Transverse colon (tissue), 4 donors: ENCODE results near the gene TRIOBP. TPM values are rescaled to one million over a fixed set of nuclear protein-coding genes. Genes with fewer than 3 reads are reported as not detected.

Experiments
- DNase-seq: peaks from one replicate; pipeline ENCODE4 v3.0.0-alpha.2; 2019
- H3K27ac ChIP-seq, 4 donors: fragments of 200-600 bp; sonication (generic); 2 replicates each; pipeline ENCODE4 v1.5.1; 2016 to 2018; ENCODE audit warnings: inconsistent platforms in 4 of 4
- H3K27me3 ChIP-seq: fragments of 200-600 bp; sonication (generic); 2 replicates; pipeline ENCODE4 v1.5.1; 2017; ENCODE audit warnings: inconsistent platforms
- H3K36me3 ChIP-seq, 4 donors: fragments of 200-600 bp; sonication (generic); 2 replicates each; pipeline ENCODE4 v1.5.1; 2017 to 2019; ENCODE audit warnings: inconsistent platforms in 4 of 4
- H3K4me1 ChIP-seq, 4 donors: fragments of 200-600 bp; sonication (generic); 2 replicates each; pipeline ENCODE4 v1.5.1; 2017 to 2020; ENCODE audit warnings: inconsistent platforms in 4 of 4
- H3K4me3 ChIP-seq, 4 donors: fragments of 200-600 bp; sonication (generic); 1 replicate in 1 of 4; 2 replicates in 3 of 4; pipeline versions ENCODE4 v1.5.1 to v1.6.1; 2017 to 2019; ENCODE audit warnings: inconsistent platforms in 4 of 4
- H3K9me3 ChIP-seq, 2 donors: fragments of 200-600 bp; sonication (generic); 2 replicates each; pipeline ENCODE4 v1.5.1; 2017 to 2019; ENCODE audit warnings: inconsistent platforms in 2 of 2
- CTCF ChIP-seq, 5 experiments: fragments of 200-600 bp in 3 of 5; fragments of 450-650 bp in 2 of 5; sonication (generic) in 3 of 5; IDR thresholded peaks; 1 replicate in 2 of 5; 2 replicates in 3 of 5; pipeline ENCODE4 v1.5.1; 2016 to 2017; ENCODE audit warnings: antibody characterized with exemption in 5 of 5, inconsistent platforms in 3 of 5, mild to moderate bottlenecking in 2 of 5, moderate library complexity in 1 of 5
- EP300 ChIP-seq: sonication (generic); formaldehyde crosslinking; IDR thresholded peaks from one replicate; pipeline ENCODE4 v1.6.1; 2017; ENCODE audit warnings: antibody characterized with exemption, low read depth
- POLR2A ChIP-seq: fragments of 450-650 bp; IDR thresholded peaks from one replicate; pipeline ENCODE4 v1.6.1; 2016; ENCODE audit warnings: antibody characterized with exemption, mild to moderate bottlenecking, moderate library complexity
- POLR2AphosphoS5 ChIP-seq, 3 donors: sonication (generic); formaldehyde crosslinking; IDR thresholded peaks; one replicate each; pipeline ENCODE4 v1.6.1; 2016; ENCODE audit warnings: antibody characterized with exemption in 3 of 3
- WGBS, 2 donors: methylation state at CpG; one replicate each; pipeline ENCODE4 v1.1.5; 2018; ENCODE audit warnings: low coverage in 1 of 2; 5-methylcytosine and 5-hydroxymethylcytosine counted together
- in situ Hi-C, 4 donors: fragments of 200-750 bp; cut with MboI; loops; one replicate each; pipeline versions ENCODE4 v1.15.0 to v1.15.1; 2017; ENCODE audit warnings: low sequenced_read_pairs in 3 of 4, low pct_ligation_motif_present in 1 of 4, low pct_unique_long_range_greater_than_20kb in 1 of 4
- intact Hi-C: fragments of 100-400 bp; cut with DNase I; formaldehyde crosslinking; loops from one replicate; pipeline ENCODE4 v1.15.1; 2023; ENCODE audit warnings: low total_unique reads
- total RNA-seq, 4 donors: library from RNA; depleted of rRNA; stranded (reverse); fragments of >200 nt; gene quantifications; one replicate each; pipeline ENCODE4 v1.1.0, GENCODE V29; 2016

TRIOBP gene
- total RNA-seq, 4 donors from 2014 or later, result 121 to 265 (median 129) TPM

DNA sequence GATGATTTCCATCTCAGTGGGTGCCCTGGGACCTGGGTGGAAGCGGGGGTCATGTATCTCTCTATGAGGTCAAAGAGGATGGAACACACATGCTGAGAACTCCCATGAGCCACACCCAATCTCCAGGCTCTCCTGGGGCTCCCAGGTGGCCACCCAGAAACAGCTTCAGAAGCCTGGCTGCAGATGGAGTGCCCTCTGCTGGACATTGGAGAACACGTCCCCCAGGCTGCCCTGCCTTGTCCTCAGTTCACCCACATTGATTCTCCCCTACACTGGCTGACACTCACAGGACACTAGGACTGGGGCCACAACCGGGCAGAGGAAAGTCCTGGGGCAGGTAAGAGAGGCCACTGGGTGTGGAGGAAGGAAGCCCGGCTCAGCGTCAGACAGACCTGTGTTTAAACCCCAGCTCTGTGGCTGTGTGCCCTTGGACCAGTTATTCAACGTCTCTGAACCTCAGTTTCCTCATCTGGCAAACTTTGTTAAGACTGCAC, 15.2 kb upstream of the TRIOBP start:
- peaks cover 8 to 47% (median 30%) of the 10 kb centered on the region in 4 donors for H3K4me1 ChIP-seq
- peak overlapping the region; percentile 5 to 59 (median 28) for H3K27ac ChIP-seq
- 14% methylated on average over 6 of the region's 6 CpGs; no CpG with 5 or more reads in 1 of the 2 donors for WGBS, 2 donors
- no peaks in the 10 kb centered on the region for H3K9me3 ChIP-seq
- in situ Hi-C loops (loop anchor here in 3 of 4 donors (5.0 to 25.0 kb wide), 3 partner anchors 39 to 106 kb away; no protein-coding TSS in a partner anchor), intact Hi-C loops (loop anchor here (1.0 kb wide), 1 partner anchor 38 kb away; no protein-coding TSS in a partner anchor)
- peak; percentile 87 for DNase-seq
- H3K27me3 ChIP-seq, result no peaks in the 10 kb centered on the region
- TF ChIP-seq POLR2AphosphoS5 (IDR thresholded peaks at IDR 0.05) (peak in 1 of 3 donors; percentile 15), CTCF (IDR thresholded peaks at IDR 0.05) (peak; percentile 89 to 94 (median 91)), EP300 (no peak)
- no peaks in the 10 kb centered on the region for H3K36me3 ChIP-seq
- no peak overlapping the region for H3K4me3 ChIP-seq

DNA sequence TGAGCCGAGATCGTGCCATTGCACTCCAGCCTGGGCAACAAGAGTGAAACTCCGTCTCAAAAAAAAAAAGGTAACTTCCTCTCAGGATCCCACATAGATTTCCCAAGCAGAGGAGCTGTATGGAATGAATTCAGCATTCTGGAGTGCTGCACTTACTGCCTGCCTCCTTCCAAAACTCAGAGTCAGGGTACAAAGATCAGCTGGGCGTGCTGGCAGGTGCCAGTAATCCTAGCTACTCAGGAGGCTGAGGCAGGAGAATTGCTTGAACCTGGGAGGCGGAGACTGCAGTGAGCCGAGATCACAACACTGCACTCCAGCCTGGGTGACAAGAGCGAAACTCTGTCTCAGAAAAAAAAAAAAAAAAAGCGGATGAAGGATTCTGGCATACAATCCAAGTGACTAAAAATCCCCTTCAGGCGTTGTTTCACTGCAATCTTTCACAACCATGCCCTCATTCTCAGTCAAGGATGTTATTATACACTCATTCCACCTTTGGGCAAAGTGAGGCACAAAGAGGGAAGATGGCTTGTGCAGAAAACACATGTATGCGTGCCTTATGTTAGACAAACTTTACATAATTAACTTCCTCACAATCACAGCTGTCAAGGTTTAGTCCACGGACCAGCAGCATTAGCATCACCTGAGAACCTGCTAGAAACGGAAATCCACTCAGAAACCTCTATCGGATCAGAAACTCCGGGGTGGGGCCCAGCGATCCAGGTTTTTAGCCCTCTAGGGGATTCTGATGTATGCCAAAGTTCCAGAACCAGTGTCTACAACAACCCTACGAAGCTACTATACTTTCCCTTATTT, 11.8 kb upstream of the TRIOBP start:
- Histone ChIP-seq H3K27me3 (no peaks in the 10 kb centered on the region), H3K4me3 (no peak overlapping the region), H3K4me1 (peaks cover 9 to 57% (median 40%) of the 10 kb centered on the region in 4 donors), H3K36me3 (no peaks in the 10 kb centered on the region), H3K27ac (peak overlapping the region; percentile 86 to 95 (median 90)), H3K9me3 (no peaks in the 10 kb centered on the region)
- WGBS, 2 donors, result 48 to 58% methylated on average over 3 to 16 of the region's 16 CpGs
- intact Hi-C loops (loop anchor here (5.0 kb wide), 1 partner anchor 102 kb away; no protein-coding TSS in a partner anchor), in situ Hi-C loops (loop anchor here in 3 of 4 donors (5.0 to 25.0 kb wide), 3 partner anchors 43 to 102 kb away; no protein-coding TSS in a partner anchor)
- TF ChIP-seq POLR2AphosphoS5 (IDR thresholded peaks at IDR 0.05), result peak; percentile 36 to 78 (median 51)
- TF ChIP-seq POLR2A, result peak; percentile 53
- no peak for TF ChIP-seq EP300
- TF ChIP-seq CTCF (IDR thresholded peaks at IDR 0.05), result no peak
- DNase-seq, result peak; percentile 78

DNA sequence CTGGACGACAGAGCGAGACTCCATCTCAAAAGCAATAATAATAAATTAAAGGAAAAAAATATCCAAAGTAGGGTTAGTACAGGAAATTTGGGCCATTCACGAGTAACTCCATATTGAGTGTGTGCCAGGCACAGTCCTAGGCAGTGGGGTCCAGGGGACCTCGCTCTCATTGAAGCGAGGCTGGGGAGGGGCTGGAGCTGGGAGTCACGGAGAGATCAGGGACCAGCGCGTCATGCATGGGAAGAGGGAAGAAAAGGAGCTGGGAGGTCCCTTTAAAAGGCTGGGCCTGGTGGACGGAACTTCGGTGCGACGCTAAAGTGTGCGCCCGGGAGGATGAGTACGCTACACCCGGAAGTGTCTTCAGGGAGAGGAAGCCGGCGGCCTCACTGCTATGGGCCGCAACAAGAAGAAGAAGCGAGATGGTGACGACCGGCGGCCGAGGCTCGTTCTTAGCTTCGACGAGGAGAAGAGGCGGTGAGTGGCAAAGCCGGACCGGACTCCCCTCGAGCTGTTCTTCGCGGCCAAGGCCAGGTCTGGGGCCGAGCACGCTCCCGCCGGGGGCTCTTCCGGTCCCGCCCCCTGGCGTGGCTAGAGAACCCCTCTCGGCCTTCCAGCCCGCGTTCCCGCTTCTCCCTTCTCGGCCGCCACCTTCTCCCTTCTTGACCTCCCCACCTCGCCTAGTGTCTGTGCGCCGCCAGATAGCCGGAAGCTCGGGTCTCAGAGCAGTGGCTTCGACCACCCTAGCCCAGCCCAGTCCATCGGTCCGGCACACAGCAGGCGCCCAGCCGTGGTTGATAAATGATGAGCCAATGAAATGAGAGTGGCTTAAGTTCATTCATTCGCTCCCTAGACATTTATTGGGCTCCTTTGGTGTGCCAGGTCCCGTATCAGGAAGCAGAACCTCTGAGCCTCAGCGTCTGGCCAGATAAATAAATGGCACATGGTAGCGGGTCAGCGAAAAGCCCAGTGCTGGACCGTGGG, 10.6 kb upstream of the TRIOBP start, which contains the start of gene NOL12:
NOL12 (plus strand) TSS at position 342 of the 981 bp plus-strand sequence; CDS start at position 392, 50 bp downstream.
- Histone ChIP-seq H3K4me1 (peaks cover 9 to 57% (median 41%) of the 10 kb centered on the region in 4 donors), H3K27me3 (no peaks in the 10 kb centered on the region), H3K9me3 (no peaks in the 10 kb centered on the region), H3K4me3 (peak within 1 kb of the TSS; percentile 55 to 89 (median 62)), H3K36me3 (peaks cover 0 to 11% (median 5%) of the 10 kb centered on the region in 4 donors), H3K27ac (peak within 1 kb of the TSS; percentile 86 to 95 (median 90))
- peak; percentile 86 for DNase-seq
- intact Hi-C loops (loop anchor here (5.0 kb wide), 1 partner anchor 101 kb away; no protein-coding TSS in a partner anchor), in situ Hi-C loops (loop anchor here in 2 of 4 donors (10.0 to 25.0 kb wide), 2 partner anchors 61 to 101 kb away; no protein-coding TSS in a partner anchor)
- WGBS, 2 donors, result 1% methylated on average over 60 of the region's 62 CpGs; no CpG with 5 or more reads in 1 of the 2 donors
- TF ChIP-seq POLR2AphosphoS5 (IDR thresholded peaks at IDR 0.05), result peak; percentile 32 to 89 (median 80)
- TF ChIP-seq CTCF (IDR thresholded peaks at IDR 0.05), result peak in 2 of 5 experiments; percentile 11 to 25
- TF ChIP-seq POLR2A, result peak; percentile 78
- no peak for TF ChIP-seq EP300
